Right lobe of liver (tissue), 6 donors: Measurements from ENCODE around the gene ODAD2. TPM values are rescaled to one million over a fixed set of nuclear protein-coding genes. Genes with fewer than 3 reads are reported as not detected.

Experiments used
- ATAC-seq, 4 donors: fragments of 200-7000 bp; cut with Tn5 transposase; one replicate each; pipeline ENCODE4 v1.9.1; 2020; ENCODE audit warnings: mild to moderate bottlenecking in 4 of 4, moderate library complexity in 4 of 4
- DNase-seq, 3 donors: peaks; one replicate each; pipeline ENCODE4 v3.0.0-alpha.2; 2020
- H3K27ac ChIP-seq, 3 donors: fragments of 200-600 bp; one replicate each; pipeline ENCODE4 v1.8.0; 2022
- H3K27me3 ChIP-seq, 2 donors: fragments of 200-600 bp; one replicate each; pipeline ENCODE4 v1.8.0; 2022
- H3K36me3 ChIP-seq, 4 donors: fragments of 200-600 bp; sonication (generic) in 1 of 4; one replicate each; pipeline versions ENCODE4 v1.5.1 to v1.8.0; 2017 to 2022; ENCODE audit warnings: control low read depth in 1 of 4
- H3K4me1 ChIP-seq, 4 donors: fragments of 200-600 bp; sonication (generic) in 1 of 4; one replicate each; pipeline versions ENCODE4 v1.5.1 to v1.8.0; 2017 to 2022; ENCODE audit warnings: control low read depth in 1 of 4
- H3K4me3 ChIP-seq, 3 donors: fragments of 200-600 bp; one replicate each; pipeline ENCODE4 v1.8.0; 2022
- H3K9me3 ChIP-seq, 4 donors: fragments of 200-600 bp; sonication (generic) in 1 of 4; one replicate each; pipeline versions ENCODE4 v1.5.1 to v1.8.0; 2017 to 2022; ENCODE audit warnings: control low read depth in 1 of 4
- CTCF ChIP-seq, 4 donors: fragments of 200-600 bp in 3 of 4; fragments of 450-650 bp in 1 of 4; IDR thresholded peaks; one replicate each; pipeline versions ENCODE4 v1.5.1 to v1.8.0; 2016 to 2022; ENCODE audit warnings: antibody characterized with exemption in 4 of 4, mild to moderate bottlenecking in 2 of 4
- POLR2A ChIP-seq: fragments of 450-650 bp; IDR thresholded peaks from one replicate; pipeline ENCODE4 v1.6.1; 2017; ENCODE audit warnings: antibody characterized with exemption, mild to moderate bottlenecking
- WGBS: methylation state at CpG from one replicate; pipeline ENCODE4 v1.1.6; 2018; ENCODE audit warnings: low coverage, low lambda C conversion rate; ENCODE audit not compliant: insufficient coverage; ENCODE audit errors: missing lambda C conversion rate; 5-methylcytosine and 5-hydroxymethylcytosine counted together
- intact Hi-C, 2 donors: fragments of 100-400 bp; cut with DNase I; formaldehyde crosslinking; loops; one replicate each; pipeline versions ENCODE4 v1.11.2 to v1.14.1; 2022
- long read RNA-seq: library from polyadenylated mRNA; unstranded; transcript quantifications from one replicate; pipeline ENCODE4 v2.0.0, GENCODE V29; 2019
- total RNA-seq, 6 experiments: library from RNA; depleted of rRNA in 2 of 6; stranded (reverse); fragments of >200 nt in 2 of 6; fragmentation: NEBNext Ultra II Directional in 3 of 6; extraction: Animal tissue kit (Norgen Biotek cat#: 25700) in 3 of 6; gene quantifications; one replicate each; pipeline versions ENCODE4 v1.1.0 to v1.2.4, GENCODE V29; 2016 to 2023
- donor health status: DM: no; HTN: yes; CAD: no.
- donor health status: DM: no; HTN: no; CAD: no.
- donor health status: DM: no; HTN: no; CAD: no.
- donor health status: DM: no; HTN: yes; CAD: no.
- donor health status: DM: no; HTN: yes; CAD: no.

ODAD2 gene
- total RNA-seq = under 1 TPM in 3 of 6 experiments, not detected in 3; 0.44 to 0.81 (median 0.55) TPM
- long read RNA-seq = 0 reads

GRCh38 chr10:27998954-27999275 is at the start of gene ODAD2:
Gene ODAD2 (minus strand): TSS chr10:27999079. CDS start chr10:27995142, 3,937 bp downstream.
- Histone ChIP-seq H3K27ac (no peak within 1 kb of the TSS), H3K36me3 (no peaks in the 10 kb centered on the region), H3K27me3 (no peaks in the 10 kb centered on the region), H3K4me3 (peak within 1 kb of the TSS; percentile 59 to 73 (median 61)), H3K9me3 (no peaks in the 10 kb centered on the region), H3K4me1 (peaks cover 0 to 4% (median 0%) of the 10 kb centered on the region in 4 donors)
- DNase-seq = no peak
- WGBS = 5% methylated on average over 22 of the region's 30 CpGs
- TF ChIP-seq CTCF (IDR thresholded peaks at IDR 0.05) (no peak), POLR2A (no peak)
- ATAC-seq = no peak
- intact Hi-C loops = no loop called here

- intact Hi-C loops = no loop called here
- 67% methylated on average over 4 of the region's 4 CpGs for WGBS
- Histone ChIP-seq H3K27me3 (no peaks in the 10 kb centered on the region), H3K4me3 (no peak overlapping the region), H3K36me3 (no peaks in the 10 kb centered on the region), H3K27ac (no peak overlapping the region), H3K9me3 (no peaks in the 10 kb centered on the region), H3K4me1 (no peaks in the 10 kb centered on the region)
- DNase-seq (no peak), ATAC-seq (no peak)
- TF ChIP-seq POLR2A (no peak), CTCF (IDR thresholded peaks at IDR 0.05) (no peak)
Measured at GRCh38 chr10:28047061-28047460, 48.2 kb upstream of the ODAD2 start.

- WGBS = 62% methylated on average over 3 of the region's 3 CpGs
- Histone ChIP-seq H3K27ac (no peak overlapping the region), H3K36me3 (no peaks in the 10 kb centered on the region), H3K27me3 (no peaks in the 10 kb centered on the region), H3K9me3 (no peaks in the 10 kb centered on the region), H3K4me3 (no peak overlapping the region), H3K4me1 (no peaks in the 10 kb centered on the region)
- intact Hi-C loops = no loop called here
- no peak for ATAC-seq
- TF ChIP-seq POLR2A (no peak), CTCF (IDR thresholded peaks at IDR 0.05) (no peak)
- no peak for DNase-seq
Measured at GRCh38 chr10:28046579-28046978, 47.7 kb upstream of the ODAD2 start.

GRCh38 chr10:28043941-28044340 is 45.1 kb upstream of the ODAD2 start:
- WGBS = 46% methylated on average over 1 of the region's 1 CpG
- Histone ChIP-seq H3K36me3 (no peaks in the 10 kb centered on the region), H3K4me1 (no peaks in the 10 kb centered on the region), H3K27ac (no peak overlapping the region), H3K4me3 (no peak overlapping the region), H3K27me3 (no peaks in the 10 kb centered on the region), H3K9me3 (no peaks in the 10 kb centered on the region)
- DNase-seq (no peak), ATAC-seq (peak in 1 of 4 donors; percentile 25)
- TF ChIP-seq POLR2A (no peak), CTCF (IDR thresholded peaks at IDR 0.05) (no peak)
- intact Hi-C loops = no loop called here

- ATAC-seq (no peak), DNase-seq (no peak)
- TF ChIP-seq CTCF (IDR thresholded peaks at IDR 0.05) = no peak
- no peak for TF ChIP-seq POLR2A
- WGBS = 55% methylated on average over 3 of the region's 3 CpGs
- no peak overlapping the region for H3K27ac ChIP-seq
- H3K27me3 ChIP-seq = no peaks in the 10 kb centered on the region
- intact Hi-C loops = no loop called here
- no peaks in the 10 kb centered on the region for H3K36me3 ChIP-seq
- no peak overlapping the region for H3K4me3 ChIP-seq
- H3K9me3 ChIP-seq = no peaks in the 10 kb centered on the region
- H3K4me1 ChIP-seq = no peaks in the 10 kb centered on the region
Measured at GRCh38 chr10:28036587-28036986, 37.7 kb upstream of the ODAD2 start.
